ENCODE data around the gene NUTM2A.
"Not testable (repeated sequence)": the region's sequence is repeated elsewhere in the genome, so short reads cannot be mapped to it uniquely, and the experiment has no call there.

Gene NUTM2A

DNA sequence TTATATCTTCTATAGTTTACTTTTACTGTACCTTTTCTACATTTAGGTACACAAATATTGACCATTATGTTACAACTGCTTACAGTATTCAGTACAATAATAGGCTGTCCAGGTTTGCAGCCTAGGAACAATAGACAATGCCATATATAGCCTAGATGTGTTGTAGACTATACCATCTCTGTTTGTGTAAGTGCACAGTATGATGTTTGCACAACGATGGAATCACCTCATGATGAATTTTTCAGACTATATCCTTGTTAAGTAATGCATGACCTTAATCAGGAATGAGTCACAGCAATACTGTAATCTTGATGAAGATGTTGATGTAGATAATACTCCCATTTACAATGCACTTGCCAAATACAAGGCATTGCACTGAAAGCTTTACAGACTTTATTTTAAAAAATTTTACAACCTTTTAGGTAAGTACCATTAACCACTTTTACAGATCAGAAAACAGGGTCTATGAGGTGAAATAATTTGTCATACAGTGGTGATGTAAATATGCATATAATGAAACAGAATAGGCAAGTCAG lies 23.6 kb downstream of the NUTM2A start:
- DNase-seq: not testable (repeated sequence)

DNA sequence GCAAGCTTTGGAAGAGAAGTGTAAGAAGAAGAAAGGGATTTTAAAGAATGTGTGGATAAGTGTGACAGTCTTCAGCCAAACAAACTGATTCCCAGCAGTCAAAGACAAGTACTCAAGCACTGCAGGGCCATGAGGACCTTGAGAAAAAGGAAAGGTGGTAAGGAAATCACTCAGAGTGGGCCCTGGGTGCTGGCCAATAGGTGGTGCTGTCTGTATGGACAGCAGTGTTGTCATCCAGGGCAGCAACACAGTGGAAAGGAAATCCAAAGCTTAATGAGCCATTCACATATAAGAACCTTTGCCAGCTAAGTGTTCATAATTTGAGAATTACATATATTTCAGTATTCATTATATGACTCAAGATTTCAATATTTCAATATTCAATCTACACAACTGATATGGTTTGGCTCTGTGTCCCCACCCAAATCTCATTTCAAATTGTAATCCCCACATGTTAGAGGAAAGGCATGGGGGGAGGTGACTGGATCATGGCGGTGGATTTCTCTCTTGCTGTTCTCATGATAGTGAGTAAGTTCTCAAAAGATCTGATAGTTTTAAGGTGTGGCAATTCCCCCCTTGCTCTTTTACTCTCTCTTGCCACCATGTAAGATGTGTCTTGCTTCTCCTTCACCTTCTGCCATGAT lies 55.6 kb downstream of the NUTM2A start:
- DNase-seq: not testable (repeated sequence)
